SU-DHL-6 (cell line): ENCODE results near the gene PSMA8.

Source experiments
- H2AFZ ChIP-seq: fragments of 200-600 bp; sonication (generic); 2 replicates; pipeline ENCODE4 v1.6.1; 2014; ENCODE audit warnings: low read depth, mild to moderate bottlenecking, moderate library complexity, mixed read lengths, antibody characterized with exemption, low read length; ENCODE audit not compliant: severe bottlenecking
- H3F3A ChIP-seq: fragments of 200-600 bp; shearing (Covaris generic); 2 replicates; pipeline ENCODE4 v1.6.0; 2016; ENCODE audit warnings: antibody characterized with exemption, mild to moderate bottlenecking; ENCODE audit not compliant: insufficient read depth
- H3K27ac ChIP-seq: fragments of 200-600 bp; sonication (generic); 2 replicates; pipeline ENCODE4 v1.5.1; 2016; ENCODE audit warnings: low read depth, mild to moderate bottlenecking, low read length, moderate library complexity, mixed read lengths
- H3K27me3 ChIP-seq: fragments of 200-600 bp; sonication (generic), shearing (Covaris generic); 2 replicates; pipeline ENCODE4 v1.6.0; 2014; ENCODE audit warnings: mild to moderate bottlenecking, low read length
- H3K36me3 ChIP-seq: fragments of 200-600 bp; sonication (generic); 2 replicates; pipeline ENCODE4 v1.6.1; 2014; ENCODE audit warnings: mild to moderate bottlenecking, low read length, mixed read lengths
- H3K4me2 ChIP-seq: fragments of 300-600, 200-600 bp; shearing (Covaris generic), sonication (generic); 2 replicates; pipeline ENCODE4 v1.6.0; 2014; ENCODE audit warnings: low read length, low read depth, mild to moderate bottlenecking; ENCODE audit not compliant: poor library complexity, severe bottlenecking
- H3K4me3 ChIP-seq: fragments of 200-600 bp; sonication (generic); 2 replicates; pipeline ENCODE4 v1.5.1; 2014; ENCODE audit warnings: antibody characterized with exemption, low read length, mild to moderate bottlenecking, mixed read lengths; ENCODE audit not compliant: insufficient read depth, poor library complexity, severe bottlenecking
- H3K79me2 ChIP-seq: fragments of 200-600 bp; sonication (generic); 2 replicates; pipeline ENCODE4 v1.6.1; 2014; ENCODE audit warnings: mild to moderate bottlenecking, low read length, moderate library complexity; ENCODE audit not compliant: insufficient read depth
- H3K9ac ChIP-seq: fragments of 200-600 bp; sonication (generic); 2 replicates; pipeline ENCODE4 v1.7.0; 2014; ENCODE audit warnings: mild to moderate bottlenecking, low read length
- H3K9me2 ChIP-seq: fragments of 200-600 bp; sonication (generic); replicated peaks from 2 replicates; pipeline ENCODE4 v1.6.1; 2014; ENCODE audit warnings: low read length; ENCODE audit not compliant: insufficient read depth
- H3K9me3 ChIP-seq: fragments of 200-600 bp; sonication (generic); 2 replicates; pipeline ENCODE4 v1.6.1; 2014; ENCODE audit warnings: low read length, mixed read lengths; ENCODE audit not compliant: insufficient read depth
- H4K20me1 ChIP-seq: fragments of 200-600 bp; sonication (generic); 2 replicates; pipeline ENCODE4 v1.6.1; 2014; ENCODE audit warnings: low read depth, mild to moderate bottlenecking, antibody characterized with exemption, low read length, moderate library complexity, mixed read lengths
- CTCF ChIP-seq: fragments of 200-600 bp; sonication (generic); IDR thresholded peaks from one replicate; pipeline ENCODE4 v1.5.1; 2017; ENCODE audit warnings: antibody characterized with exemption, mild to moderate bottlenecking, low read length, moderate library complexity; ENCODE audit not compliant: insufficient read depth, poor library complexity, severe bottlenecking
- EZH2phosphoT487 ChIP-seq: fragments of 200-600 bp; sonication (generic), shearing (Covaris generic); conservative IDR thresholded peaks from 2 replicates; pipeline ENCODE4 v1.6.1; 2018; ENCODE audit warnings: mild to moderate bottlenecking, antibody characterized with exemption, low read length, moderate library complexity, mixed read lengths

Gene PSMA8

GRCh38 chr18:26215247-26215970 lies 81.7 kb downstream of the PSMA8 start:
- TF ChIP-seq EZH2phosphoT487 = no peak
- no peak for TF ChIP-seq CTCF
- Histone ChIP-seq H3K4me3 (peak overlapping the region; percentile 7), H3K79me2 (no peaks in the 10 kb centered on the region), H3K27ac (peak overlapping the region; percentile 71), H3K4me2 (peak overlapping the region; percentile 60), H4K20me1 (no peaks in the 10 kb centered on the region), H3K36me3 (no peaks in the 10 kb centered on the region), H2AFZ (peak overlapping the region; percentile 55), H3K9me2 (no peaks in the 10 kb centered on the region), H3K27me3 (no peaks in the 10 kb centered on the region), H3K9ac (peak overlapping the region; percentile 42), H3F3A (peaks cover 15% of the 10 kb centered on the region), H3K9me3 (no peaks in the 10 kb centered on the region)

GRCh38 chr18:26225022-26225693 lies 91.5 kb downstream of the PSMA8 start:
- Histone ChIP-seq H3K9me2 (no peaks in the 10 kb centered on the region), H3K4me3 (no peak overlapping the region), H4K20me1 (peaks cover 23% of the 10 kb centered on the region), H3K27ac (no peak overlapping the region), H3K9ac (0 out of 2 replicates have a peak overlapping the region, but pooled peaks have one; percentile 94), H3K27me3 (no peaks in the 10 kb centered on the region), H3F3A (peaks cover 24% of the 10 kb centered on the region), H3K9me3 (no peaks in the 10 kb centered on the region), H3K4me2 (peak overlapping the region; percentile 89), H2AFZ (peak overlapping the region; percentile 75), H3K79me2 (peaks cover 38% of the 10 kb centered on the region), H3K36me3 (peaks cover 11% of the 10 kb centered on the region)
- TF ChIP-seq CTCF = no peak
- no peak for TF ChIP-seq EZH2phosphoT487

GRCh38 chr18:26225915-26226228 lies 92.2 kb downstream of the PSMA8 start:
- H4K20me1 ChIP-seq = peaks cover 28% of the 10 kb centered on the region
- peak overlapping the region; percentile 94 for H3K9ac ChIP-seq
- H3K36me3 ChIP-seq = peaks cover 17% of the 10 kb centered on the region
- H3K27ac ChIP-seq = peak overlapping the region; percentile 12; the same call in 1 of the 2 replicates
- no peaks in the 10 kb centered on the region for H3K9me2 ChIP-seq
- H3K4me3 ChIP-seq = peak overlapping the region; percentile 97
- no peaks in the 10 kb centered on the region for H3K27me3 ChIP-seq
- peaks cover 45% of the 10 kb centered on the region for H3K79me2 ChIP-seq
- TF ChIP-seq EZH2phosphoT487 (no peak), CTCF (no peak)
- H3K9me3 ChIP-seq = no peaks in the 10 kb centered on the region
- peak overlapping the region; percentile 89 for H3K4me2 ChIP-seq
- peak overlapping the region; percentile 75 for H2AFZ ChIP-seq
- peaks cover 24% of the 10 kb centered on the region for H3F3A ChIP-seq
